ENCODE data around the gene OSBP2. TPM values are rescaled to one million over a fixed set of nuclear protein-coding genes. Genes with fewer than 3 reads are reported as not detected.

Gene OSBP2
- total RNA-seq, 2 experiments from 2014 or later: 0.58 to 0.72 TPM

- ATAC-seq (no peak), DNase-seq (no peak)
- Mint-ChIP-seq H3K4me3 (no peak overlapping the region), H3K4me1 (ENCODE audit: low read depth) (peaks cover 12% of the 10 kb centered on the region), H3K36me3 (ENCODE audit: low read depth) (no peaks in the 10 kb centered on the region), H3K27ac (no peak overlapping the region), H3K9me3 (no peaks in the 10 kb centered on the region), H3K27me3 (no peaks in the 10 kb centered on the region)
- ChIA-PET POLR2A (no interaction called here), CTCF (interaction anchor here (0.9 to 3.1 kb wide), 9 partner anchors 10 to 257 kb away, joined by 3 to 18 read pairs (median 3); no protein-coding TSS in a partner anchor)
- no peak for TF ChIP-seq CTCF (IDR thresholded peaks at IDR 0.05)
- intact Hi-C loops (cut with micrococcal nuclease): no loop called here
Measured at GRCh38 chr22:30891443-30891755, 196.7 kb downstream of the OSBP2 start.

GRCh38 chr22:30891781-30892180 lies 197.1 kb downstream of the OSBP2 start:
- intact Hi-C loops (cut with micrococcal nuclease): no loop called here
- no peak overlapping the region for H3K4me3 Mint-ChIP-seq
- no peak for DNase-seq

DNA sequence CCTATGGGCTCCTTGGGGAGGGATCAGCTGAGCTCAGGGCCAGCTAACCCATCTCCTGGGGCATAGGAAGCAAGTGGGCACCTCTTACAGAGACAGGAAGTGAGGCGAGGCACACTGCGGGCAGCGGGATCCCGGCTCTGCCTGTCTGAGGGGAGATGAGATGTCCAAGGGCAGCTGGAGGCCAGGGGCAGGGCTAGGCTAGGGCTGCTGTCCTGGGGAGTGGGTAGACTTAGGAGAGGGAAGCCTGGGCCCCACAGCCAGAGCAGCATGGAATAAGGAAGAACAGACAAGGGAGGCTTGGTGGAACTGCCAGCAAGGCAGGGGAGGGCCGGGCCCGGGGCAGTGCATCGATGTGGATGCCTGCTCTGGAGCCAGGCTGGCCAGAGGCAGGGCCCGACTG lies 197.6 kb downstream of the OSBP2 start:
- DNase-seq (no peak), ATAC-seq (no peak)
- H3K27ac Mint-ChIP-seq: no peak overlapping the region
- ChIA-PET POLR2A (no interaction called here), CTCF (interaction anchor here (1.2 to 1.8 kb wide), 2 partner anchors 13 to 129 kb away, joined by 3 to 18 read pairs; no protein-coding TSS in a partner anchor)
- no peaks in the 10 kb centered on the region for H3K27me3 Mint-ChIP-seq
- H3K4me3 Mint-ChIP-seq: no peak overlapping the region
- intact Hi-C loops (cut with micrococcal nuclease): no loop called here
- no peaks in the 10 kb centered on the region for H3K9me3 Mint-ChIP-seq
- no peaks in the 10 kb centered on the region for H3K36me3 Mint-ChIP-seq (ENCODE audit: low read depth)
- no peak for TF ChIP-seq CTCF (IDR thresholded peaks at IDR 0.05)
- peaks cover 12% of the 10 kb centered on the region for H3K4me1 Mint-ChIP-seq (ENCODE audit: low read depth)

More at GRCh38 chr22:30891781-30892180, 197.1 kb downstream of the OSBP2 start:
- H3K27ac Mint-ChIP-seq: no peak overlapping the region
- POLR2A ChIA-PET: no interaction called here
- H3K36me3 Mint-ChIP-seq (ENCODE audit: low read depth): no peaks in the 10 kb centered on the region
- no peaks in the 10 kb centered on the region for H3K27me3 Mint-ChIP-seq
- CTCF ChIA-PET: interaction anchor here (0.9 to 3.1 kb wide), 6 partner anchors 10 to 257 kb away, joined by 3 to 18 read pairs (median 6); no protein-coding TSS in a partner anchor
- TF ChIP-seq CTCF (IDR thresholded peaks at IDR 0.05): no peak
- no peak for ATAC-seq
- H3K9me3 Mint-ChIP-seq: no peaks in the 10 kb centered on the region
- H3K4me1 Mint-ChIP-seq (ENCODE audit: low read depth): peaks cover 12% of the 10 kb centered on the region

- no peak overlapping the region for H3K27ac Mint-ChIP-seq
- no peaks in the 10 kb centered on the region for H3K9me3 Mint-ChIP-seq
- no peak overlapping the region for H3K4me3 Mint-ChIP-seq
- TF ChIP-seq CTCF (IDR thresholded peaks at IDR 0.05): no peak
- H3K27me3 Mint-ChIP-seq: no peaks in the 10 kb centered on the region
- no peak for DNase-seq
- ChIA-PET CTCF (interaction anchor here (1.2 kb wide), 1 partner anchor 13 kb away, joined by 3 read pairs; no protein-coding TSS in a partner anchor), POLR2A (interaction anchor here (0.6 kb wide), 3 partner anchors 21 to 316 kb away, joined by 3 to 4 read pairs (median 3); no protein-coding TSS in a partner anchor)
- H3K4me1 Mint-ChIP-seq (ENCODE audit: low read depth): peaks cover 12% of the 10 kb centered on the region
- H3K36me3 Mint-ChIP-seq (ENCODE audit: low read depth): no peaks in the 10 kb centered on the region
- intact Hi-C loops (cut with micrococcal nuclease): no loop called here
- no peak for ATAC-seq
Measured at GRCh38 chr22:30892731-30893221, 198.1 kb downstream of the OSBP2 start.

DNA sequence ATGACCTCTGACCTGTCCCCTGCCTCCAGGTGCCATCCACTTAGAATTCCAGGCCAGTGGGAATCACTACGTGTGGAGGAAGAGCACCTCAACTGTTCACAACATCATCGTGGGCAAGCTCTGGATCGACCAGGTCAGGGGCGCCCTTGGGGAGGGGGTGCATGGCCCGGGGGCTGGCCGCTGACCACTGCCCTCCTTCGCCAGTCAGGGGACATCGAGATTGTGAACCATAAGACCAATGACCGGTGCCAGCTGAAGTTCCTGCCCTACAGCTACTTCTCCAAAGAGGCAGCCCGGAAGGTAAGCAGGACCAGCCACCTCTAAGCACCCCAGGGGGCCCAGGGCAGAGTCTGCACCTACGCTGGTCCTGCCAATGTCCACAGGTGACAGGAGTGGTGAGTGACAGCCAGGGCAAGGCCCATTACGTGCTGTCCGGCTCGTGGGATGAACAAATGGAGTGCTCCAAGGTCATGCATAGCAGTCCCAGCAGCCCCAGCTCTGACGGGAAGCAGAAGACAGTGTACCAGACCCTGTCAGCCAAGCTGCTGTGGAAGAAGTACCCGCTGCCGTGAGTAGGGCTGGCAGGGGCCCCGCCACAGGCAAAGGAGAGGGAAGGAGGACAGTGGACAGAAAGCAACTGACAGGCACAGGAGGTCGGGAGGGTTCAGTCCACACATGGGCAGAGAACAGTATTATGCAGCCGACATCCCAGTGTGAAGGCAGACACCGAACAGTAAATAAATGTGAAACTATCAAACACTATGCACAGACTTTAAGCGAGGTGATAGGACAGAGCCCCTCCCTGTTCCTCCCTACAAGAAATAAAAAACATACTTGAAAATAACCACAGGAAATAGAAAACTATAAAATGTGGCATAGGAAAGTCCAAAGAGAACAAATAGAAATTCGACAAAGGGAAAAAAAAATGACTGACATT lies 199.0 kb downstream of the OSBP2 start:
- H3K27ac Mint-ChIP-seq: peak overlapping the region; percentile 60
- TF ChIP-seq CTCF (IDR thresholded peaks at IDR 0.05): no peak

More for the DNA sequence above, 199.0 kb downstream of the OSBP2 start:
- ChIA-PET CTCF (interaction anchor here (0.7 to 1.4 kb wide), 4 partner anchors 12 to 131 kb away, joined by 3 read pairs; no protein-coding TSS in a partner anchor), POLR2A (interaction anchor here (0.6 to 1.5 kb wide), 4 partner anchors 20 to 317 kb away, joined by 3 to 4 read pairs (median 3); partner anchors contain the start of gene SLC35E4)
- intact Hi-C loops (cut with micrococcal nuclease): no loop called here
- Mint-ChIP-seq H3K9me3 (no peaks in the 10 kb centered on the region), H3K36me3 (ENCODE audit: low read depth) (peaks cover 4% of the 10 kb centered on the region), H3K4me3 (no peak overlapping the region), H3K4me1 (ENCODE audit: low read depth) (peaks cover 12% of the 10 kb centered on the region), H3K27me3 (no peaks in the 10 kb centered on the region)
- DNase-seq (no peak), ATAC-seq (no peak)

Data from activated CD8-positive, alpha-beta T cell treated with anti-CD3 and anti-CD28 coated beads for 36 hours (primary cell).